CD4-positive, alpha-beta T cell (primary cell): ENCODE measurements around the gene IGIP. TPM values are rescaled to one million over a fixed set of nuclear protein-coding genes. Genes with fewer than 3 reads are reported as not detected.

Experiments
- ATAC-seq: fragments of 200-7000 bp; cut with Tn5 transposase; one replicate; pipeline ENCODE4 v1.10.0; 2022; ENCODE audit warnings: mild to moderate bottlenecking; ENCODE audit not compliant: poor library complexity
- CTCF ChIA-PET: fragments of 350-600 bp; sonication (Branson Sonifier 250); formaldehyde crosslinking; loops from one replicate; lab custom pipeline; 2021; ENCODE audit warnings: antibody characterized with exemption, inconsistent platforms; lab: Charles Lee
- POLR2A ChIA-PET: fragments of 350-600 bp; sonication (Branson Sonifier 250); formaldehyde crosslinking; loops from one replicate; lab custom pipeline; 2021; ENCODE audit warnings: antibody characterized with exemption, inconsistent platforms; lab: Charles Lee
- DNase-seq, 14 experiments: peaks; one replicate each; pipeline ENCODE4 v3.0.0-alpha.2; 2013 to 2020; ENCODE audit warnings: mixed read lengths in 2 of 14
- H3K27ac ChIP-seq, 2 donors: one replicate each; pipeline versions ENCODE4 v1.5.1 to v1.7.0; 2013; ENCODE audit warnings: low read length in 2 of 2, low read depth in 1 of 2, mild to moderate bottlenecking in 1 of 2
- H3K27me3 ChIP-seq, 2 experiments: 1 replicate in 1 of 2; 2 replicates in 1 of 2; pipeline versions ENCODE4 v1.6.1 to v1.7.0; 2013; ENCODE audit warnings: low read length in 2 of 2, control low read depth in 1 of 2, mild to moderate bottlenecking in 1 of 2, moderate library complexity in 1 of 2; ENCODE audit not compliant: insufficient read depth in 2 of 2, control insufficient read depth in 1 of 2
- H3K36me3 ChIP-seq: one replicate; pipeline ENCODE4 v1.6.1; 2013; ENCODE audit warnings: low read length, control low read depth; ENCODE audit not compliant: insufficient read depth
- H3K4me1 ChIP-seq: one replicate; pipeline ENCODE4 v1.6.1; 2013; ENCODE audit warnings: low read length, control low read depth; ENCODE audit not compliant: insufficient read depth
- H3K4me3 ChIP-seq: one replicate; pipeline ENCODE4 v1.5.1; 2013; ENCODE audit warnings: mild to moderate bottlenecking, low read length, moderate library complexity
- H3K9me3 ChIP-seq, 2 experiments: 1 replicate in 1 of 2; 2 replicates in 1 of 2; pipeline versions ENCODE4 v1.6.1 to v1.7.0; 2013; ENCODE audit warnings: low read length in 2 of 2, mild to moderate bottlenecking in 2 of 2, control low read depth in 1 of 2, moderate library complexity in 1 of 2; ENCODE audit not compliant: control insufficient read depth in 1 of 2, insufficient read depth in 1 of 2
- H3K27ac Mint-ChIP-seq: one replicate; pipeline ENCODE4 v1.8.0; 2020; ENCODE audit warnings: mixed read lengths
- H3K27me3 Mint-ChIP-seq: one replicate; pipeline ENCODE4 v1.8.0; 2021; ENCODE audit warnings: mixed read lengths
- H3K36me3 Mint-ChIP-seq: one replicate; pipeline ENCODE4 v1.8.0; 2021; ENCODE audit warnings: low read depth, mixed read lengths
- H3K4me1 Mint-ChIP-seq: one replicate; pipeline ENCODE4 v1.8.0; 2021; ENCODE audit warnings: low read depth, mixed read lengths
- H3K4me3 Mint-ChIP-seq: one replicate; pipeline ENCODE4 v1.8.0; 2020; ENCODE audit warnings: mild to moderate bottlenecking, mixed read lengths
- H3K9me3 Mint-ChIP-seq: one replicate; pipeline ENCODE4 v1.8.0; 2020; ENCODE audit warnings: mixed read lengths
- CTCF ChIP-seq: fragments of 200-600 bp; IDR thresholded peaks from one replicate; pipeline ENCODE4 v1.8.0; 2022; ENCODE audit warnings: antibody characterized with exemption, mild to moderate bottlenecking
- intact Hi-C, 2 experiments: fragments of 100-400 bp; cut with DNase I in 1 of 2; cut with micrococcal nuclease in 1 of 2; formaldehyde crosslinking; loops; one replicate each; pipeline versions ENCODE4 v1.15.1 to v1.9.0; 2023 to 2025; cut with DNase I, micrococcal nuclease
- total RNA-seq, 174 experiments: library from RNA in 2 of 174; stranded (reverse) in 2 of 174; gene quantifications; one replicate each; pipeline ENCODE4 v1.2.3 and lab custom pipeline; 2021 to 2026

The IGIP gene
- total RNA-seq, 2 experiments from 2014 or later = 1.5 TPM

- peaks cover 29% of the 10 kb centered on the region for H3K4me1 ChIP-seq
- H3K4me3 ChIP-seq = no peak overlapping the region
- H3K27me3 Mint-ChIP-seq = peaks cover 27% of the 10 kb centered on the region
- TF ChIP-seq CTCF = no peak
- H3K9me3 Mint-ChIP-seq = no peaks in the 10 kb centered on the region
- DNase-seq = no peak
- no peaks in the 10 kb centered on the region for H3K36me3 Mint-ChIP-seq
- no peak overlapping the region for H3K27ac Mint-ChIP-seq
- H3K36me3 ChIP-seq = no peaks in the 10 kb centered on the region
- peaks cover 21% of the 10 kb centered on the region for H3K4me1 Mint-ChIP-seq
- no peak for ATAC-seq
- no peaks in the 10 kb centered on the region for H3K9me3 ChIP-seq
- peak overlapping the region; percentile 21 for H3K4me3 Mint-ChIP-seq
- CTCF ChIA-PET = interaction anchor here (0.6 to 4.5 kb wide), 10 partner anchors 9 to 453 kb away, joined by 3 to 52 read pairs (median 6); partner anchors contain the start of genes CYSTM1 and PURA
- no peak overlapping the region for H3K27ac ChIP-seq
- peaks cover 12 to 18% of the 10 kb centered on the region in 2 experiments for H3K27me3 ChIP-seq
- intact Hi-C loops = loop anchor here (1.0 to 2.0 kb wide), 3 partner anchors 12 to 30 kb away; partner anchors contain the start of gene PURA (in 1 of the 2)
- POLR2A ChIA-PET = interaction anchor here (0.6 to 2.7 kb wide), 4 partner anchors 31 to 38 kb away, joined by 3 to 18 read pairs (median 9); partner anchors contain the start of gene PURA
These were observed 19.5 kb downstream of the IGIP start for GRCh38 chr5:140145256-140145655.

GRCh38 chr5:140145818-140146522, 20.2 kb downstream of the IGIP start:
- H3K4me1 Mint-ChIP-seq = peaks cover 21% of the 10 kb centered on the region
- H3K9me3 Mint-ChIP-seq = no peaks in the 10 kb centered on the region
- H3K9me3 ChIP-seq = no peaks in the 10 kb centered on the region
- no peak overlapping the region for H3K27ac ChIP-seq
- no peak overlapping the region for H3K27ac Mint-ChIP-seq
- H3K27me3 ChIP-seq = peaks cover 12 to 18% of the 10 kb centered on the region in 2 experiments
- peak overlapping the region; percentile 21 for H3K4me3 Mint-ChIP-seq
- POLR2A ChIA-PET = interaction anchor here (0.6 to 1.6 kb wide), 3 partner anchors 31 to 38 kb away, joined by 3 to 9 read pairs (median 6); no protein-coding TSS in a partner anchor
- ATAC-seq (peak; percentile 71), DNase-seq (peak in 13 of 14 experiments; percentile 11 to 81 (median 48))
- CTCF ChIA-PET = interaction anchor here (0.6 to 4.5 kb wide), 9 partner anchors 8 to 511 kb away, joined by 3 to 52 read pairs (median 6); partner anchors contain the start of genes CYSTM1 and PURA
- no peaks in the 10 kb centered on the region for H3K36me3 ChIP-seq
- H3K4me1 ChIP-seq = peaks cover 29% of the 10 kb centered on the region
- intact Hi-C loops = loop anchor here (1.0 to 2.0 kb wide), 4 partner anchors 11 to 31 kb away; partner anchors contain the start of gene PURA (in 1 of the 2)
- peaks cover 27% of the 10 kb centered on the region for H3K27me3 Mint-ChIP-seq
- H3K36me3 Mint-ChIP-seq = no peaks in the 10 kb centered on the region
- peak overlapping the region; percentile 36 for H3K4me3 ChIP-seq
- peak; percentile 63 for TF ChIP-seq CTCF

GRCh38 chr5:140146523-140146842, 20.7 kb downstream of the IGIP start:
- H3K27me3 ChIP-seq = peaks cover 12 to 18% of the 10 kb centered on the region in 2 experiments
- no peak overlapping the region for H3K4me3 ChIP-seq
- TF ChIP-seq CTCF = no peak
- H3K4me1 ChIP-seq = peaks cover 29% of the 10 kb centered on the region
- H3K36me3 Mint-ChIP-seq = no peaks in the 10 kb centered on the region
- H3K9me3 Mint-ChIP-seq = no peaks in the 10 kb centered on the region
- intact Hi-C loops = loop anchor here in 1 of 2 experiments (2.0 kb wide), 1 partner anchor 14 kb away; no protein-coding TSS in a partner anchor
- ChIA-PET POLR2A (interaction anchor here (0.9 to 1.6 kb wide), 2 partner anchors 31 to 39 kb away, joined by 6 to 9 read pairs; no protein-coding TSS in a partner anchor), CTCF (interaction anchor here (0.6 to 4.5 kb wide), 5 partner anchors 23 to 512 kb away, joined by 3 to 52 read pairs (median 9); partner anchors contain the start of gene PURA)
- no peak overlapping the region for H3K4me3 Mint-ChIP-seq
- DNase-seq (no peak), ATAC-seq (no peak)
- H3K9me3 ChIP-seq = no peaks in the 10 kb centered on the region
- no peaks in the 10 kb centered on the region for H3K36me3 ChIP-seq
- H3K27me3 Mint-ChIP-seq = peaks cover 27% of the 10 kb centered on the region
- H3K27ac ChIP-seq = no peak overlapping the region
- H3K4me1 Mint-ChIP-seq = peaks cover 21% of the 10 kb centered on the region
- H3K27ac Mint-ChIP-seq = no peak overlapping the region
